Endothelial cell of umbilical vein (primary cell): ENCODE measurements around the gene RUSC2. TPM values are rescaled to one million over a fixed set of nuclear protein-coding genes. Genes with fewer than 3 reads are reported as not detected.

Experiments
- BruUV-seq: library from RNA; stranded (reverse); fragments of 400-500 nt; replicated peaks from 2 replicates; lab custom pipeline; 2021; lab: Mats Ljungman, UMichigan
- CTCF ChIA-PET: fragments of 300-600, 350-600 bp; sonication (Branson Sonifier 250); formaldehyde crosslinking; loops from one replicate; lab custom pipeline; 2021; ENCODE audit warnings: antibody characterized with exemption, inconsistent platforms; lab: Charles Lee
- POLR2A ChIA-PET: fragments of 300-600, 350-600 bp; sonication (Branson Sonifier 250); formaldehyde crosslinking; loops from one replicate; lab custom pipeline; 2021; ENCODE audit warnings: antibody characterized with exemption, inconsistent platforms; lab: Charles Lee
- DNase-seq: peaks from one replicate; pipeline ENCODE4 v3.0.0-alpha.2; 2011; ENCODE audit warnings: low read depth, low spot score
- FAIRE-seq: peaks from 2 replicates; lab custom pipeline; 2011; peaks lifted over from hg19 to GRCh38; lab: Jason Lieb, UNC
- H2AFZ ChIP-seq: 2 replicates; pipeline ENCODE4 v1.6.0; 2012; ENCODE audit warnings: low read depth, low read length, control low read depth, inconsistent platforms
- H3K27ac ChIP-seq: 2 replicates; pipeline ENCODE4 v1.5.1; 2011; ENCODE audit warnings: low read depth, mild to moderate bottlenecking, control low read depth, low read length, moderate library complexity; ENCODE audit not compliant: insufficient read depth
- H3K27me3 ChIP-seq, 2 experiments: 2 replicates each; pipeline versions ENCODE4 v1.6.0 to v1.6.1; 2011; ENCODE audit warnings: low read length in 2 of 2, mixed read lengths in 1 of 2; ENCODE audit not compliant: control insufficient read depth in 2 of 2, insufficient read depth in 2 of 2
- H3K36me3 ChIP-seq, 2 experiments: 2 replicates in 1 of 2; 3 replicates in 1 of 2; pipeline ENCODE4 v1.5.1; 2011; ENCODE audit warnings: low read length in 2 of 2, mild to moderate bottlenecking in 1 of 2, moderate library complexity in 1 of 2; ENCODE audit not compliant: control insufficient read depth in 2 of 2, insufficient read depth in 2 of 2; ENCODE audit errors: extremely low read depth in 1 of 2
- H3K4me1 ChIP-seq: 3 replicates; pipeline ENCODE4 v1.5.1; 2011; ENCODE audit warnings: mild to moderate bottlenecking, low read length; ENCODE audit not compliant: control insufficient read depth, insufficient read depth; ENCODE audit errors: extremely low read depth
- H3K4me2 ChIP-seq: 2 replicates; pipeline ENCODE4 v1.6.1; 2011; ENCODE audit warnings: low read length, control low read depth, mixed read lengths; ENCODE audit not compliant: insufficient read depth
- H3K4me3 ChIP-seq, 3 experiments: fragments of 200-600 bp in 1 of 3; sonication (generic), shearing (Covaris generic) in 1 of 3; replicated peaks in 1 of 3; 2 replicates each; pipeline ENCODE4 v1.5.1; 2011 to 2016; ENCODE audit warnings: control low read depth in 3 of 3, low read length in 3 of 3, mild to moderate bottlenecking in 2 of 3, inconsistent platforms in 1 of 3, low read depth in 1 of 3, moderate library complexity in 1 of 3; ENCODE audit not compliant: insufficient read depth in 1 of 3
- H3K79me2 ChIP-seq: 2 replicates; pipeline ENCODE4 v1.6.0; 2012; ENCODE audit warnings: low read length, inconsistent platforms; ENCODE audit not compliant: control insufficient read depth, insufficient read depth
- H3K9ac ChIP-seq: replicated peaks from 2 replicates; pipeline ENCODE3; 2011; ENCODE audit warnings: low read length, control low read depth; ENCODE audit not compliant: insufficient read depth; ENCODE audit errors: extremely low read depth
- H3K9me1 ChIP-seq: replicated peaks from 3 replicates; pipeline ENCODE4 v1.6.0; 2011; ENCODE audit warnings: mild to moderate bottlenecking, low read length; ENCODE audit not compliant: control insufficient read depth, insufficient read depth; ENCODE audit errors: extremely low read depth
- H3K9me3 ChIP-seq: replicated peaks from 2 replicates; pipeline ENCODE4 v1.5.1; 2012; ENCODE audit warnings: low read length, inconsistent platforms; ENCODE audit not compliant: control insufficient read depth, insufficient read depth
- H4K20me1 ChIP-seq: replicated peaks from 2 replicates; pipeline ENCODE3; 2011; ENCODE audit warnings: mild to moderate bottlenecking, low read length; ENCODE audit not compliant: control insufficient read depth, insufficient read depth; ENCODE audit errors: extremely low read depth
- CTCF ChIP-seq, 2 donors: IDR thresholded peaks; 1 replicate in 1 of 2; 2 replicates in 1 of 2; pipeline ENCODE4 v1.5.1; 2011; ENCODE audit warnings: low read length in 2 of 2, mild to moderate bottlenecking in 2 of 2, moderate library complexity in 2 of 2, control low read depth in 1 of 2, inconsistent platforms in 1 of 2, low read depth in 1 of 2; ENCODE audit not compliant: insufficient read depth in 1 of 2; ENCODE audit errors: extremely low read depth in 1 of 2
- EZH2 ChIP-seq: IDR thresholded peaks from 2 replicates; pipeline ENCODE4 v1.6.1; 2012; ENCODE audit warnings: borderline replicate concordance, low read depth, mild to moderate bottlenecking, moderate library complexity, low read length, inconsistent platforms; ENCODE audit not compliant: severe bottlenecking
- FOS ChIP-seq: IDR thresholded peaks from 2 replicates; pipeline ENCODE4 v1.6.1; 2011; ENCODE audit warnings: mild to moderate bottlenecking, low read length, moderate library complexity, borderline replicate concordance; ENCODE audit not compliant: insufficient read depth
- GATA2 ChIP-seq: IDR thresholded peaks from 2 replicates; pipeline ENCODE4 v1.7.0; 2011; ENCODE audit warnings: low read depth, mild to moderate bottlenecking, moderate library complexity, mixed read lengths, low read length; ENCODE audit not compliant: insufficient read length, insufficient read depth
- JUN ChIP-seq: IDR thresholded peaks from 2 replicates; pipeline ENCODE4 v1.6.1; 2011; ENCODE audit warnings: borderline replicate concordance, low read depth; ENCODE audit not compliant: insufficient read length, insufficient read depth
- MAX ChIP-seq: IDR thresholded peaks from 2 replicates; pipeline ENCODE4 v1.6.1; 2011; ENCODE audit not compliant: insufficient read depth, insufficient read length
- MYC ChIP-seq: IDR thresholded peaks from one replicate; pipeline ENCODE4 v1.6.1; 2011; ENCODE audit warnings: mild to moderate bottlenecking, low read depth, low read length
- POLR2A ChIP-seq: IDR thresholded peaks from 2 replicates; pipeline ENCODE4 v1.6.1; 2012; ENCODE audit warnings: low read depth, mild to moderate bottlenecking, control low read depth, low read length
- POLR2AphosphoS5 ChIP-seq: IDR thresholded peaks from 2 replicates; pipeline ENCODE4 v1.6.1; 2012; ENCODE audit warnings: low read depth, mild to moderate bottlenecking, control low read depth, low read length, moderate library complexity; ENCODE audit not compliant: insufficient read depth
- dilution Hi-C: fragments of 300-500 bp; cut with MboI; formaldehyde crosslinking; loops from one replicate; pipeline ENCODE4 v1.15.0; 2019; ENCODE audit warnings: low sequenced_read_pairs; ENCODE audit not compliant: extremely low pct_ligation_motif_present
- intact Hi-C: fragments of 100-400 bp; cut with micrococcal nuclease; formaldehyde crosslinking; loops from one replicate; pipeline ENCODE4 v1.10.0; 2022
- polyA plus RNA-seq, 4 experiments: library from polyadenylated mRNA; depleted of rRNA in 3 of 4; stranded (reverse) in 3 of 4; unstranded in 1 of 4; fragments of >200 nt; gene quantifications; 2 replicates each; pipeline versions ENCODE4 v1.2.1 to v1.2.3, GENCODE V29; 2011 to 2012; ENCODE audit warnings: missing spikeins in 1 of 4
- total RNA-seq: library from RNA; stranded (reverse); gene quantifications from 2 replicates; pipeline ENCODE4 v1.2.3, GENCODE V29; 2021

Gene RUSC2
- total and polyA plus RNA-seq, 2 donors (not counting 3 experiments of a cell fraction or from before 2014, with no cell fraction given) = 26.1 to 46.2 TPM

GRCh38 chr9:35516479-35516878 lies 26.6 kb downstream of the RUSC2 start:
- FAIRE-seq = peak; percentile 53
- H4K20me1 ChIP-seq = no peaks in the 10 kb centered on the region
- H2AFZ ChIP-seq = no peak overlapping the region
- H3K4me3 ChIP-seq = no peak overlapping the region
- peak; percentile 43 for DNase-seq
- no peaks in the 10 kb centered on the region for H3K9me1 ChIP-seq
- intact Hi-C loops (no loop called here), dilution Hi-C loops (no loop called here)
- POLR2A ChIA-PET = no interaction called here
- H3K4me1 ChIP-seq = peaks cover 62% of the 10 kb centered on the region
- H3K79me2 ChIP-seq = peaks cover 66% of the 10 kb centered on the region
- peak overlapping the region; percentile 99 for H3K27ac ChIP-seq
- H3K27me3 ChIP-seq = no peaks in the 10 kb centered on the region
- peaks cover 0 to 2% of the 10 kb centered on the region in 2 experiments for H3K36me3 ChIP-seq
- BruUV-seq = no TSS peak
- peak overlapping the region; percentile 60 for H3K4me2 ChIP-seq
- CTCF ChIA-PET = interaction anchor here (0.9 to 3.4 kb wide), 7 partner anchors 9 to 37 kb away, joined by 3 to 19 read pairs (median 6); partner anchors contain the start of gene RUSC2
- no peaks in the 10 kb centered on the region for H3K9me3 ChIP-seq
- TF ChIP-seq EZH2 (no peak), POLR2AphosphoS5 (peak; percentile 16), GATA2 (no peak), FOS (peak; percentile 31)
- peak overlapping the region; percentile 66 for H3K9ac ChIP-seq

GRCh38 chr9:35517131-35517530 lies 27.2 kb downstream of the RUSC2 start:
- Histone ChIP-seq H3K79me2 (peaks cover 71% of the 10 kb centered on the region), H3K9me3 (no peaks in the 10 kb centered on the region), H3K9me1 (no peaks in the 10 kb centered on the region), H3K9ac (peak overlapping the region; percentile 66), H4K20me1 (no peaks in the 10 kb centered on the region), H3K36me3 (peaks cover 0 to 2% of the 10 kb centered on the region in 2 experiments), H3K27ac (peak overlapping the region; percentile 99), H3K4me2 (no peak overlapping the region), H3K27me3 (no peaks in the 10 kb centered on the region), H2AFZ (no peak overlapping the region), H3K4me3 (no peak overlapping the region), H3K4me1 (peaks cover 60% of the 10 kb centered on the region)
- intact Hi-C loops (no loop called here), dilution Hi-C loops (no loop called here)
- FAIRE-seq (no peak), DNase-seq (no peak)
- ChIA-PET POLR2A (interaction anchor here (2.6 kb wide), 1 partner anchor 22 kb away, joined by 12 read pairs; no protein-coding TSS in a partner anchor), CTCF (interaction anchor here (0.9 to 7.2 kb wide), 10 partner anchors 13 to 36 kb away, joined by 3 to 83 read pairs (median 12); partner anchors contain the start of gene RUSC2)
- TF ChIP-seq POLR2AphosphoS5 (no peak), POLR2A (no peak), MYC (no peak), JUN (no peak), CTCF (IDR thresholded peaks at IDR 0.05; ENCODE audit: extremely low read depth in 1 of 2, insufficient read depth in 1 of 2, low read depth in 1 of 2, low read length in 2 of 2) (no peak), EZH2 (no peak), FOS (no peak), MAX (no peak), GATA2 (no peak)
- BruUV-seq = no TSS peak
